H1 (cell line): ENCODE results near the gene SPECC1. TPM values are rescaled to one million over a fixed set of nuclear protein-coding genes. Genes with fewer than 3 reads are reported as not detected.

Experiments
- BRCA1 ChIP-seq: IDR thresholded peaks from 2 replicates; pipeline ENCODE4 v1.6.1; 2012; ENCODE audit warnings: low read depth, low read length, improper control_type of control experiment
- EGR1 ChIP-seq: IDR thresholded peaks from 2 replicates; pipeline ENCODE4 v1.6.1; 2011; ENCODE audit warnings: low read depth, low read length, borderline replicate concordance
- JUN ChIP-seq: IDR thresholded peaks from 2 replicates; pipeline ENCODE4 v1.6.1; 2011; ENCODE audit warnings: low read depth, mild to moderate bottlenecking, improper control_type of control experiment, low read length
- RBBP5 ChIP-seq: IDR thresholded peaks from 2 replicates; pipeline ENCODE4 v1.7.1; 2012; ENCODE audit warnings: low read depth, mild to moderate bottlenecking, inconsistent platforms, low read length, moderate library complexity, borderline replicate concordance
- SAP30 ChIP-seq: fragments of 300-600 bp; sonication (generic); IDR thresholded peaks from 2 replicates; pipeline ENCODE4 v1.7.1; 2012; ENCODE audit warnings: low read length, moderate library complexity, mild to moderate bottlenecking, inconsistent platforms; ENCODE audit not compliant: insufficient read depth, insufficient replicate concordance
- SIRT6 ChIP-seq: IDR thresholded peaks from one replicate; pipeline ENCODE4 v1.7.1; 2012; ENCODE audit warnings: low read length, inconsistent platforms
- SRF ChIP-seq: IDR thresholded peaks from 2 replicates; pipeline ENCODE4 v1.6.1; 2011; ENCODE audit warnings: mild to moderate bottlenecking, low read depth, low read length, moderate library complexity
- SUZ12 ChIP-seq: fragments of 200-600 bp; sonication (generic); IDR thresholded peaks from 2 replicates; pipeline ENCODE4 v1.6.1; 2012; ENCODE audit warnings: mild to moderate bottlenecking, inconsistent platforms, low read length, moderate library complexity, mixed read lengths
- polyA plus RNA-seq, 7 experiments: library from polyadenylated mRNA; depleted of rRNA in 3 of 7; stranded (reverse) in 5 of 7; unstranded in 2 of 7; fragments of >200 nt in 5 of 7; fragments of 200-250 nt in 2 of 7; gene quantifications; 1 replicate in 5 of 7; 2 replicates in 1 of 7; 4 replicates in 1 of 7; pipeline versions ENCODE4 v1.2.1 to v1.2.3, GENCODE V29; 2011 to 2013; ENCODE audit warnings: missing spikeins in 2 of 7, mixed read lengths in 2 of 7
- total RNA-seq: library from RNA; stranded (reverse); fragmentation: NEBNext Ultra II Directional; extraction: Animal tissue kit (Norgen Biotek cat#: 25700); gene quantifications from 2 replicates; pipeline ENCODE4 v1.2.1, GENCODE V29; 2021

SPECC1 gene
- total and polyA plus RNA-seq, 2 of the 8 experiments (the other 6 are each of a cell fraction or from before 2014, with no cell fraction given): 35.8 to 87.9 TPM

DNA sequence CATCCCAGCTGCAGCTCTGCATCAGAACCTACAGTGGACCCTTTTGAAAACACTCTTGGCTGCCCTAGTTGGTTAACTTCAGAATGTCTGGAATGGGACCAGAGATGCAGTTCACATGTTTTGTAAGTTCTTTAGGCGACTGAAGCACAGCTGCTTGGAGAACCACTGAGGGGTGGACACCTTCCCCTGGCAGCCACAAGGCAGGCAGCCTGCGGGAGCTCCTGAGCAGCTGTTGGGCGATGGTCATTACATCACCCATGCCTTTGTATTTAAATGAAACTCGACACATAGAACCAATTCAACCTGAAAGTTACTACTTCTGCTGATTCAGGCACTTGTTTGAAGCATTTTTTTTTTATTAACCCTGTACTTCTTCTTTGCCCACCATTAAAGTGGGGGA is 306.7 kb downstream of the SPECC1 start (continued):
- TF ChIP-seq SAP30: no peak
- no peak for TF ChIP-seq SUZ12
- TF ChIP-seq SIRT6: no peak
- no peak for TF ChIP-seq EGR1
- TF ChIP-seq RBBP5: no peak
- no peak for TF ChIP-seq JUN
- no peak for TF ChIP-seq BRCA1
- no peak for TF ChIP-seq SRF
